ENCODE measurements around the gene FEZF1. TPM values are rescaled to one million over a fixed set of nuclear protein-coding genes. Genes with fewer than 3 reads are reported as not detected.

Gene FEZF1
- total RNA-seq (ENCODE audit: low replicate concordance): not detected in 2 replicates

GRCh38 chr7:122304319-122304975 lies at the start of gene FEZF1:
Gene FEZF1 (minus strand): TSS chr7:122304750. CDS start chr7:122304437, 313 bp downstream.

Other genes starting within 250 kb of the FEZF1 start
- 23.1 and 34.9 TPM in 2 replicates for gene AASS, start 160.5 kb downstream of the FEZF1 start, total RNA-seq (ENCODE audit: low replicate concordance)